HepG2 (cell line): ENCODE measurements around the gene TBATA. TPM values are rescaled to one million over a fixed set of nuclear protein-coding genes. Genes with fewer than 3 reads are reported as not detected.

Source experiments
- ATAC-seq: fragments of 200-7000 bp; cut with Tn5 transposase; 3 replicates; pipeline ENCODE4 v1.9.1; 2020; ENCODE audit warnings: mild to moderate bottlenecking, moderate library complexity
- BruUV-seq: library from RNA; stranded (reverse); fragments of 400-500 nt; replicated peaks from 2 replicates; lab custom pipeline; 2021; lab: Mats Ljungman, UMichigan
- CTCF ChIA-PET: fragments of 300-600 bp; formaldehyde crosslinking; extraction: SDS; loops from one replicate; lab custom pipeline; 2021; ENCODE audit warnings: low total read pairs, inconsistent platforms, low intra/inter-chr PET ratio; lab: Yijun Ruan, JAX
- POLR2A ChIA-PET: fragments of 350-600 bp; sonication (Branson Sonifier 250); formaldehyde crosslinking; loops from one replicate; lab custom pipeline; 2020; ENCODE audit warnings: antibody characterized with exemption, inconsistent platforms; lab: Yijun Ruan, JAX
- DNase-seq: peaks from one replicate; pipeline ENCODE4 v3.0.0-alpha.2; 2015; ENCODE audit warnings: low spot score
- FAIRE-seq: peaks from 3 replicates; lab custom pipeline; 2011; peaks lifted over from hg19 to GRCh38; lab: Jason Lieb, UNC
- H2AFZ ChIP-seq: one replicate; pipeline ENCODE4 v1.6.1; 2011; ENCODE audit warnings: low read length, inconsistent platforms
- H3K27ac ChIP-seq: fragments of 300-600 bp; 3 replicates; pipeline ENCODE4 v1.8.0; 2011; ENCODE audit warnings: mixed run types, mild to moderate bottlenecking, mixed read lengths, low read length, inconsistent platforms; ENCODE audit not compliant: insufficient read depth; ENCODE audit errors: extremely low read length
- H3K27me3 ChIP-seq, 2 experiments: fragments of 200-600 bp in 1 of 2; 2 replicates in 1 of 2; 3 replicates in 1 of 2; pipeline versions ENCODE4 v1.6.0 to v1.8.0; 2011; ENCODE audit warnings: low read length in 2 of 2, mild to moderate bottlenecking in 2 of 2, moderate library complexity in 2 of 2, inconsistent platforms in 1 of 2; ENCODE audit not compliant: insufficient read depth in 2 of 2, control insufficient read depth in 1 of 2
- H3K36me3 ChIP-seq, 2 experiments: fragments of 200-600 bp in 1 of 2; replicated peaks in 1 of 2; 2 replicates in 1 of 2; 3 replicates in 1 of 2; pipeline versions ENCODE4 v1.5.1 to v1.8.0; 2011; ENCODE audit warnings: low read length in 2 of 2, inconsistent platforms in 1 of 2; ENCODE audit not compliant: insufficient read depth in 2 of 2, control insufficient read depth in 1 of 2
- H3K4me1 ChIP-seq: 2 replicates; pipeline ENCODE4 v1.5.1; 2012; ENCODE audit warnings: low read length, inconsistent platforms; ENCODE audit not compliant: insufficient read depth
- H3K4me2 ChIP-seq: 2 replicates; pipeline ENCODE4 v1.6.0; 2011; ENCODE audit warnings: low read depth, low read length, inconsistent platforms
- H3K4me3 ChIP-seq, 3 experiments: fragments of 200-600 bp in 1 of 3; sonication (generic), shearing (Covaris generic) in 1 of 3; replicated peaks in 1 of 3; 2 replicates each; pipeline ENCODE4 v1.5.1; 2011 to 2016; ENCODE audit warnings: low read length in 3 of 3, inconsistent platforms in 2 of 3, low read depth in 2 of 3, mild to moderate bottlenecking in 2 of 3, control low read depth in 1 of 3, mixed read lengths in 1 of 3; ENCODE audit not compliant: insufficient read depth in 1 of 3
- H3K79me2 ChIP-seq: one replicate; pipeline ENCODE4 v1.6.1; 2011; ENCODE audit warnings: low read length, inconsistent platforms; ENCODE audit not compliant: insufficient read depth
- H3K9ac ChIP-seq: 2 replicates; pipeline ENCODE4 v1.6.0; 2011; ENCODE audit warnings: mild to moderate bottlenecking, low read depth, low read length, inconsistent platforms; ENCODE audit not compliant: insufficient read depth
- H3K9me3 ChIP-seq: 2 replicates; pipeline ENCODE4 v1.5.1; 2012; ENCODE audit warnings: mild to moderate bottlenecking, low read length
- H4K20me1 ChIP-seq: 2 replicates; pipeline ENCODE4 v1.6.0; 2011; ENCODE audit warnings: inconsistent platforms, mild to moderate bottlenecking, low read length, moderate library complexity; ENCODE audit not compliant: insufficient read depth
- CTCF ChIP-seq: sonication (generic); formaldehyde crosslinking; IDR thresholded peaks from 2 replicates; pipeline ENCODE4 v1.5.0; 2020; ENCODE audit warnings: mild to moderate bottlenecking, missing genetic modification reagents, moderate library complexity
- GABPB1 ChIP-seq: IDR thresholded peaks from 2 replicates; pipeline ENCODE4 v1.6.1; 2016; ENCODE audit warnings: mild to moderate bottlenecking, missing genetic modification reagents, moderate library complexity, missing compliant biosample characterization
- MBD4 ChIP-seq: IDR thresholded peaks from 2 replicates; pipeline ENCODE4 v1.6.1; 2012; ENCODE audit warnings: low read length, inconsistent platforms, borderline replicate concordance
- NFKBIZ ChIP-seq: IDR thresholded peaks from 2 replicates; pipeline ENCODE4 v1.6.1; 2018; ENCODE audit warnings: missing genetic modification reagents, missing compliant biosample characterization
- RAD21 ChIP-seq: fragments of 450-650 bp; formaldehyde crosslinking; IDR thresholded peaks from 2 replicates; pipeline ENCODE4 v1.5.0; 2020; ENCODE audit warnings: mild to moderate bottlenecking
- SMC3 ChIP-seq: IDR thresholded peaks from 2 replicates; pipeline ENCODE4 v1.6.1; 2011; ENCODE audit warnings: low read length, improper control_type of control experiment
- STAG1 ChIP-seq: sonication (generic); formaldehyde crosslinking; IDR thresholded peaks from 2 replicates; pipeline ENCODE4 v1.4.0; 2020; ENCODE audit warnings: missing genetic modification reagents
- WGBS: methylation state at CpG from one replicate; pipeline ENCODE4 v1.1.6; 2017; ENCODE audit warnings: low lambda C conversion rate; 5-methylcytosine and 5-hydroxymethylcytosine counted together
- in situ Hi-C: cut with HindIII; loops from 2 replicates; pipeline ENCODE4 v1.10.0; 2017; ENCODE audit warnings: low pct_unique_long_range_greater_than_20kb; ENCODE audit not compliant: extremely low pct_ligation_motif_present
- intact Hi-C: fragments of 100-400 bp; cut with micrococcal nuclease; formaldehyde crosslinking; loops from one replicate; pipeline ENCODE4 v1.10.0; 2022; ENCODE audit not compliant: unreplicated experiment
- polyA plus RNA-seq, 8 experiments: library from polyadenylated mRNA; depleted of rRNA in 3 of 8; stranded (reverse) in 7 of 8; unstranded in 1 of 8; fragments of >200 nt; fragmentation: Illumina TruSeq in 4 of 8; extraction: Trizol in 4 of 8; gene quantifications; 2 replicates each; pipeline versions ENCODE4 v1.2.1 to v1.2.3, GENCODE V29; 2011 to 2016; ENCODE audit warnings: low read depth in 4 of 8, missing spikeins in 1 of 8, mixed read lengths in 1 of 8; ENCODE audit not compliant: insufficient read depth in 1 of 8
- total RNA-seq, 5 experiments: library from RNA; depleted of rRNA; stranded (reverse); fragments of >200 nt; fragmentation: Illumina TruSeq; extraction: Trizol; gene quantifications; 2 replicates each; pipeline ENCODE4 v1.2.3, GENCODE V29; 2016; ENCODE audit warnings: low read depth in 1 of 5

Gene TBATA
- total and polyA plus RNA-seq, 2 of the 13 experiments (the other 11 are each of a cell fraction or from before 2014, with no cell fraction given): not detected

GRCh38 chr10:70758757-70759514, 26.2 kb downstream of the TBATA start:
- POLR2A ChIA-PET: no interaction called here
- Histone ChIP-seq H2AFZ (no peak overlapping the region), H3K4me2 (no peak overlapping the region), H4K20me1 (no peaks in the 10 kb centered on the region), H3K4me1 (peaks cover 6% of the 10 kb centered on the region; the same call in 1 of the 2 replicates), H3K9ac (no peak overlapping the region), H3K27ac (no peak overlapping the region), H3K27me3 (no peaks in the 10 kb centered on the region), H3K36me3 (no peaks in the 10 kb centered on the region), H3K79me2 (no peaks in the 10 kb centered on the region), H3K4me3 (no peak overlapping the region), H3K9me3 (no peaks in the 10 kb centered on the region)
- peak; percentile 49 for ATAC-seq
- in situ Hi-C loops: no loop called here
- CTCF ChIA-PET: interaction anchor here (1.0 to 2.7 kb wide), 5 partner anchors 22 to 209 kb away, joined by 3 to 27 read pairs (median 5); no protein-coding TSS in a partner anchor
- peak; percentile 81 for TF ChIP-seq CTCF (CRISPR knock-in tag)
- peak; percentile 50; the same call in 1 of the 2 replicates for TF ChIP-seq RAD21
- no peak for TF ChIP-seq MBD4
- no peak for TF ChIP-seq NFKBIZ (CRISPR knock-in tag)
- no peak for TF ChIP-seq GABPB1 (CRISPR knock-in tag)
- peak; percentile 84 for TF ChIP-seq SMC3
- TF ChIP-seq STAG1 (CRISPR knock-in tag): peak; percentile 85
- peak; percentile 65 for FAIRE-seq
- intact Hi-C loops: loop anchor here (1.0 to 2.0 kb wide), 3 partner anchors 140 to 209 kb away; no protein-coding TSS in a partner anchor
- 16% methylated on average over 7 of the region's 7 CpGs for WGBS
- DNase-seq: peak; percentile 52
- no TSS peak for BruUV-seq
